ENCODE data around the gene NEMP2.

- no peak for TF ChIP-seq CTCF (IDR thresholded peaks at IDR 0.05)
- no peak for TF ChIP-seq POLR2AphosphoS5 (IDR thresholded peaks at IDR 0.05)
- TF ChIP-seq POLR2A (IDR thresholded peaks at IDR 0.05), result no peak
- no peak for TF ChIP-seq EP300 (IDR thresholded peaks at IDR 0.05)
Measured at GRCh38 chr2:190532581-190532980, 1.9 kb downstream of the NEMP2 start.

All from suprapubic skin (tissue), 4 donors.